CD4-positive, alpha-beta T cell treated with Interleukin-17A for 4 hours (primary cell): ENCODE results near the gene TMEM245.
"Not testable (repeated sequence)": the region's sequence is repeated elsewhere in the genome, so short reads cannot be mapped to it uniquely, and the experiment has no call there.

Experiments
- DNase-seq: peaks from one replicate; pipeline ENCODE4 v3.0.0-alpha.2; 2020; ENCODE audit warnings: mixed read lengths

TMEM245 gene

GRCh38 chr9:109132567-109133021 lies 12.8 kb upstream of the TMEM245 start:
- no peak for DNase-seq

GRCh38 chr9:109129470-109130197 lies 9.9 kb upstream of the TMEM245 start:
- DNase-seq: no peak

GRCh38 chr9:109126671-109127070 lies 6.9 kb upstream of the TMEM245 start:
- not testable (repeated sequence) for DNase-seq

- DNase-seq: no peak
Observed at GRCh38 chr9:109124121-109124520, 4.4 kb upstream of the TMEM245 start.

GRCh38 chr9:109122726-109123621 lies 3.2 kb upstream of the TMEM245 start:
- no peak for DNase-seq

GRCh38 chr9:109121232-109121796 lies 1.6 kb upstream of the TMEM245 start:
- no peak for DNase-seq

- no peak for DNase-seq
Observed at GRCh38 chr9:109120204-109120789, 550 bp upstream of the TMEM245 start.

- peak; percentile 28 for DNase-seq
Observed at GRCh38 chr9:109118808-109119438, 824 bp downstream of the TMEM245 start.

- peak; percentile 67 for DNase-seq
Observed at GRCh38 chr9:109117856-109118807, 1.6 kb downstream of the TMEM245 start.

- DNase-seq: no peak
Observed at GRCh38 chr9:109115931-109116526, 3.7 kb downstream of the TMEM245 start.

- DNase-seq: no peak
Observed at GRCh38 chr9:109114670-109115069, 5.1 kb downstream of the TMEM245 start.

GRCh38 chr9:109113892-109114609 lies 5.7 kb downstream of the TMEM245 start:
- no peak for DNase-seq

GRCh38 chr9:109113254-109113653 lies 6.5 kb downstream of the TMEM245 start:
- DNase-seq: no peak

- no peak for DNase-seq
Observed at GRCh38 chr9:109110329-109111021, 9.3 kb downstream of the TMEM245 start.

GRCh38 chr9:109109967-109110328 lies 9.8 kb downstream of the TMEM245 start:
- no peak for DNase-seq

- no peak for DNase-seq
Observed at GRCh38 chr9:109108318-109108717, 11.4 kb downstream of the TMEM245 start.

GRCh38 chr9:109107402-109108240 lies 12.1 kb downstream of the TMEM245 start:
- DNase-seq: peak; percentile 34

- no peak for DNase-seq
Observed at GRCh38 chr9:109101810-109102209, 17.9 kb downstream of the TMEM245 start.

- DNase-seq: peak; percentile 31
Observed at GRCh38 chr9:109101202-109101595, 18.5 kb downstream of the TMEM245 start.
